Measurements from ENCODE around the gene AMN.

DNA sequence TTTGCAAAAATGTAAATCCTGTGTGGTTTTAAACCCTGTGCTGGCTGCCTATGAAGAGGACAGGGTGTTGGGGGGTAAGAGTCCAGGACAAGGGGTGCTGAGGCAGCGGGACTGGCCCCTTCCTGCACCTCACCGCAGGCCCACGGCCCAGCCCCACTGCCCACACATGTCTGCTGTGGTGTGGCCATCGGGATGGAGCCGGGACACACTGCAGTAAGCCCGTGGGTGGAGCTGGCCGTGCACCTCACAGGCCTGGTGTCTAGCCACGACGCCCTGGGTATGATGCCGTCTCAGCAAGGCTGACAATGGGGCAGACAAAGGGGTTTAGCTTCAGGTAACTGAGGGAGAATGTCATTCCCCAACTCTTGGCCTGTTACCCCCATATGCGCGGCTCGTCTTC is 19.6 kb downstream of the AMN start:
- TF ChIP-seq CTCF (IDR thresholded peaks at IDR 0.05) (no peak), POLR2AphosphoS5 (IDR thresholded peaks at IDR 0.05) (no peak)

All from breast epithelium (tissue), 3 donors.